Measurements from ENCODE around the gene ACOXL. TPM values are rescaled to one million over a fixed set of nuclear protein-coding genes. Genes with fewer than 3 reads are reported as not detected.

Gene ACOXL
- total and polyA plus RNA-seq, 9 donors = 0.17 to 0.31 (median 0.23) TPM; not detected in 4

GRCh38 chr2:110820128-110820527 lies 87.8 kb downstream of the ACOXL start:
- Histone ChIP-seq H3K4me3 (no peak overlapping the region), H3K9me3 (no peaks in the 10 kb centered on the region), H3K27ac (no peak overlapping the region), H3K36me3 (no peaks in the 10 kb centered on the region), H3K27me3 (no peaks in the 10 kb centered on the region), H3K4me1 (ENCODE audit: insufficient read depth) (no peaks in the 10 kb centered on the region)
- no peak for TF ChIP-seq CTCF (IDR thresholded peaks at IDR 0.05)
- no peak for TF ChIP-seq POLR2A (IDR thresholded peaks at IDR 0.05)
- TF ChIP-seq EP300 (IDR thresholded peaks at IDR 0.05) = no peak
- no peak for DNase-seq
- 23 to 38% (median 38%) methylated on average over 2 of the region's 2 CpGs for WGBS, 3 donors
- intact Hi-C loops (cut with DNase I) = no loop called here

GRCh38 chr2:110823165-110823564 lies 90.8 kb downstream of the ACOXL start:
- 91 to 93% (median 91%) methylated on average over 3 of the region's 3 CpGs for WGBS, 3 donors
- Histone ChIP-seq H3K36me3 (no peaks in the 10 kb centered on the region), H3K4me1 (ENCODE audit: insufficient read depth) (no peaks in the 10 kb centered on the region), H3K27me3 (no peaks in the 10 kb centered on the region), H3K9me3 (no peaks in the 10 kb centered on the region), H3K27ac (no peak overlapping the region), H3K4me3 (no peak overlapping the region)
- intact Hi-C loops (cut with DNase I) = no loop called here
- TF ChIP-seq POLR2A (IDR thresholded peaks at IDR 0.05) (no peak), CTCF (IDR thresholded peaks at IDR 0.05) (no peak), EP300 (IDR thresholded peaks at IDR 0.05) (no peak)
- DNase-seq = no peak

- no peak for DNase-seq
- Histone ChIP-seq H3K4me1 (ENCODE audit: insufficient read depth) (no peaks in the 10 kb centered on the region), H3K27ac (no peak overlapping the region), H3K9me3 (no peaks in the 10 kb centered on the region), H3K4me3 (no peak overlapping the region), H3K36me3 (no peaks in the 10 kb centered on the region), H3K27me3 (no peaks in the 10 kb centered on the region)
- intact Hi-C loops (cut with DNase I) = no loop called here
- TF ChIP-seq EP300 (IDR thresholded peaks at IDR 0.05) (no peak), CTCF (IDR thresholded peaks at IDR 0.05) (no peak), POLR2A (IDR thresholded peaks at IDR 0.05) (no peak)
These were observed 95.1 kb downstream of the ACOXL start for GRCh38 chr2:110827511-110827910.

GRCh38 chr2:110828330-110828729 lies 96.0 kb downstream of the ACOXL start:
- no peaks in the 10 kb centered on the region for H3K4me1 ChIP-seq (ENCODE audit: insufficient read depth)
- H3K27ac ChIP-seq = no peak overlapping the region
- no peaks in the 10 kb centered on the region for H3K9me3 ChIP-seq
- intact Hi-C loops (cut with DNase I) = no loop called here
- WGBS, 3 donors = 16 to 59% (median 26%) methylated on average over 6 of the region's 6 CpGs
- H3K27me3 ChIP-seq = no peaks in the 10 kb centered on the region
- H3K36me3 ChIP-seq = no peaks in the 10 kb centered on the region
- TF ChIP-seq CTCF (IDR thresholded peaks at IDR 0.05) (no peak), POLR2A (IDR thresholded peaks at IDR 0.05) (no peak), EP300 (IDR thresholded peaks at IDR 0.05) (no peak)
- DNase-seq = no peak
- no peak overlapping the region for H3K4me3 ChIP-seq

All from ovary (tissue), 9 donors.